ENCODE data around the gene PLCH1.

- TF ChIP-seq, protein P1, sequence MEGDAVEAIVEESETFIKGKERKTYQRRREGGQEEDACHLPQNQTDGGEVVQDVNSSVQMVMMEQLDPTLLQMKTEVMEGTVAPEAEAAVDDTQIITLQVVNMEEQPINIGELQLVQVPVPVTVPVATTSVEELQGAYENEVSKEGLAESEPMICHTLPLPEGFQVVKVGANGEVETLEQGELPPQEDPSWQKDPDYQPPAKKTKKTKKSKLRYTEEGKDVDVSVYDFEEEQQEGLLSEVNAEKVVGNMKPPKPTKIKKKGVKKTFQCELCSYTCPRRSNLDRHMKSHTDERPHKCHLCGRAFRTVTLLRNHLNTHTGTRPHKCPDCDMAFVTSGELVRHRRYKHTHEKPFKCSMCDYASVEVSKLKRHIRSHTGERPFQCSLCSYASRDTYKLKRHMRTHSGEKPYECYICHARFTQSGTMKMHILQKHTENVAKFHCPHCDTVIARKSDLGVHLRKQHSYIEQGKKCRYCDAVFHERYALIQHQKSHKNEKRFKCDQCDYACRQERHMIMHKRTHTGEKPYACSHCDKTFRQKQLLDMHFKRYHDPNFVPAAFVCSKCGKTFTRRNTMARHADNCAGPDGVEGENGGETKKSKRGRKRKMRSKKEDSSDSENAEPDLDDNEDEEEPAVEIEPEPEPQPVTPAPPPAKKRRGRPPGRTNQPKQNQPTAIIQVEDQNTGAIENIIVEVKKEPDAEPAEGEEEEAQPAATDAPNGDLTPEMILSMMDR (IDR thresholded peaks at IDR 0.05), result no peak
- TF ChIP-seq POLR2A (IDR thresholded peaks at IDR 0.05), result no peak
Observed at GRCh38 chr3:155497930-155498647, 246.8 kb downstream of the PLCH1 start.

Data from ovary (tissue), 3 donors.